Lung microvascular endothelial cell (primary cell): ENCODE results near the gene CES4A. TPM values are rescaled to one million over a fixed set of nuclear protein-coding genes. Genes with fewer than 3 reads are reported as not detected.
"Not testable (repeated sequence)": the region's sequence is repeated elsewhere in the genome, so short reads cannot be mapped to it uniquely, and the experiment has no call there.

ENCODE experiments used
- DNase-seq, 2 donors: peaks; one replicate each; pipeline versions ENCODE4 v3.0.0 to v3.0.0-alpha.2; 2010; ENCODE audit warnings: low read depth in 2 of 2
- total RNA-seq: library from RNA; depleted of rRNA; stranded (reverse); fragments of >200 nt; gene quantifications from 2 replicates; pipeline ENCODE4 v1.2.1, GENCODE V29; 2014

Gene CES4A
- total RNA-seq, 1 donor from 2014 or later = 1.2 TPM

- no peak for DNase-seq
Observed at GRCh38 chr16:67019171-67019570, 30.8 kb downstream of the CES4A start.

- no peak for DNase-seq
Observed at GRCh38 chr16:67021321-67021720, 32.9 kb downstream of the CES4A start.

GRCh38 chr16:67022531-67023214 lies 34.3 kb downstream of the CES4A start:
- no peak for DNase-seq

- DNase-seq = no peak
Observed at GRCh38 chr16:67023689-67024088, 35.3 kb downstream of the CES4A start.

GRCh38 chr16:67024384-67025209 lies 36.2 kb downstream of the CES4A start:
- no peak for DNase-seq

- no peak for DNase-seq
Observed at GRCh38 chr16:67025210-67025550, 36.8 kb downstream of the CES4A start.

GRCh38 chr16:67026570-67026969 lies 38.2 kb downstream of the CES4A start:
- DNase-seq = no peak

- no peak for DNase-seq
Observed at GRCh38 chr16:67027046-67027445, 38.7 kb downstream of the CES4A start.

GRCh38 chr16:67028167-67028695 lies 39.8 kb downstream of the CES4A start:
- no peak for DNase-seq

GRCh38 chr16:67028696-67029253 lies 40.4 kb downstream of the CES4A start, which contains the start of gene CBFB:
TSS of gene CBFB (plus strand) at chr16:67029149. CDS start at chr16:67029408, 259 bp downstream.
- DNase-seq = peak; percentile 93 to 94

GRCh38 chr16:67029254-67030096 lies 41.1 kb downstream of the CES4A start:
- peak; percentile 73 to 77 for DNase-seq

- DNase-seq = no peak
Observed at GRCh38 chr16:67030221-67030962, 42.0 kb downstream of the CES4A start.

- DNase-seq = peak in 1 of 2 donors; percentile 58
Observed at GRCh38 chr16:67034487-67034886, 46.1 kb downstream of the CES4A start.

- no peak for DNase-seq
Observed at GRCh38 chr16:67035364-67035763, 47.0 kb downstream of the CES4A start.

GRCh38 chr16:67036323-67036741 lies 47.9 kb downstream of the CES4A start:
- no peak for DNase-seq

GRCh38 chr16:67039260-67040020 lies 51.1 kb downstream of the CES4A start:
- no peak for DNase-seq

GRCh38 chr16:67040166-67040565 lies 51.8 kb downstream of the CES4A start:
- DNase-seq = no peak

- DNase-seq = no peak
Observed at GRCh38 chr16:67040906-67041305, 52.5 kb downstream of the CES4A start.

GRCh38 chr16:67041520-67041919 lies 53.1 kb downstream of the CES4A start:
- DNase-seq = not testable (repeated sequence)

GRCh38 chr16:67043420-67043819 lies 55.0 kb downstream of the CES4A start:
- DNase-seq = no peak
